Measurements from ENCODE around the gene MGRN1. TPM values are rescaled to one million over a fixed set of nuclear protein-coding genes. Genes with fewer than 3 reads are reported as not detected.

Gene MGRN1
- total RNA-seq, 1 donor from 2014 or later: 40.8 TPM

DNA sequence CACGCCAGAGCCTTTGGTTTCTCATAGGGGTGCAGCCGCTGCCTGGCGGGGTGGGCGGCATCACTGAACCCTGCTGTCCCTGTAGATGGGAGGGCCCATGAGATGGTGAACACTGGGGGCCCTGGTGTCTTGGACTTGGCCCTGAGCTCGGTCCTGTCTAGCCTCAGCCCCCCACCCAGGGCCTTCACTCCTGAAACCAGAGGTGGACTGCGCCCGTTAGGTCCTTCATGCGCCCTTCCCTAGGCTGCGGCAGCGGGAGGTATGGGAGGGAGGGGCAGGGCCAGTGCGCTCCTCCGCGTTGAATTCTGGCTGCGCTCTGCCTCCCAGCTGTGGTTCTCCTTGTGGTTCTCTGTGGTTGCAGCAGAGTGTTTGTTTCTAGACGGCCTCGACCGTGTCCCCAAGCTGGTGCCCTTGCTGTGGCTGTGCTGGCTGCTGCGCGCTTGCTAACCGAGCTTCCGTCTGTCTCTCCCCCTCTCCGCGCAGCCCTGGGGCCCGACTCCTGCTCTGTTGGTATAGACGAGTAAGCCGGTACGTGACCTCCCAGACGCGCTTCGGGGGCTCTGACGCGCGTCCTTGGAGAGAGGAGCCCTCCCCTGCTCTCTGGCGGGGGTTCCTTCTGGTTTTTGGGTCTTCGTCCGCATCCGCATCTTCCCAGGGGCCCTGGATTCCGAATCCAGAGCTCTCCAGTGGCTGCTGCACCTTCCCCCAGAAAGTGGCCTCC is 61.3 kb downstream of the MGRN1 start:
- peaks cover 6% of the 10 kb centered on the region for H3K4me1 ChIP-seq
- H3K36me3 ChIP-seq: peaks cover 0 to 59% of the 10 kb centered on the region in 2 donors
- H3K27ac ChIP-seq: no peak overlapping the region
- no peak overlapping the region for H3K4me3 ChIP-seq
- H3K27me3 ChIP-seq: no peaks in the 10 kb centered on the region
- TF ChIP-seq POLR2AphosphoS5 (IDR thresholded peaks at IDR 0.05; ENCODE audit: insufficient read depth in 1 of 2, low read depth in 1 of 2): no peak
- TF ChIP-seq, protein P1, sequence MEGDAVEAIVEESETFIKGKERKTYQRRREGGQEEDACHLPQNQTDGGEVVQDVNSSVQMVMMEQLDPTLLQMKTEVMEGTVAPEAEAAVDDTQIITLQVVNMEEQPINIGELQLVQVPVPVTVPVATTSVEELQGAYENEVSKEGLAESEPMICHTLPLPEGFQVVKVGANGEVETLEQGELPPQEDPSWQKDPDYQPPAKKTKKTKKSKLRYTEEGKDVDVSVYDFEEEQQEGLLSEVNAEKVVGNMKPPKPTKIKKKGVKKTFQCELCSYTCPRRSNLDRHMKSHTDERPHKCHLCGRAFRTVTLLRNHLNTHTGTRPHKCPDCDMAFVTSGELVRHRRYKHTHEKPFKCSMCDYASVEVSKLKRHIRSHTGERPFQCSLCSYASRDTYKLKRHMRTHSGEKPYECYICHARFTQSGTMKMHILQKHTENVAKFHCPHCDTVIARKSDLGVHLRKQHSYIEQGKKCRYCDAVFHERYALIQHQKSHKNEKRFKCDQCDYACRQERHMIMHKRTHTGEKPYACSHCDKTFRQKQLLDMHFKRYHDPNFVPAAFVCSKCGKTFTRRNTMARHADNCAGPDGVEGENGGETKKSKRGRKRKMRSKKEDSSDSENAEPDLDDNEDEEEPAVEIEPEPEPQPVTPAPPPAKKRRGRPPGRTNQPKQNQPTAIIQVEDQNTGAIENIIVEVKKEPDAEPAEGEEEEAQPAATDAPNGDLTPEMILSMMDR (IDR thresholded peaks at IDR 0.05): no peak
- TF ChIP-seq POLR2A (IDR thresholded peaks at IDR 0.05): no peak
- intact Hi-C loops (cut with DNase I): no loop called here
- H3K9me3 ChIP-seq: no peaks in the 10 kb centered on the region
- no peak for DNase-seq (ENCODE audit: extremely low spot score in 2 of 2)

DNA sequence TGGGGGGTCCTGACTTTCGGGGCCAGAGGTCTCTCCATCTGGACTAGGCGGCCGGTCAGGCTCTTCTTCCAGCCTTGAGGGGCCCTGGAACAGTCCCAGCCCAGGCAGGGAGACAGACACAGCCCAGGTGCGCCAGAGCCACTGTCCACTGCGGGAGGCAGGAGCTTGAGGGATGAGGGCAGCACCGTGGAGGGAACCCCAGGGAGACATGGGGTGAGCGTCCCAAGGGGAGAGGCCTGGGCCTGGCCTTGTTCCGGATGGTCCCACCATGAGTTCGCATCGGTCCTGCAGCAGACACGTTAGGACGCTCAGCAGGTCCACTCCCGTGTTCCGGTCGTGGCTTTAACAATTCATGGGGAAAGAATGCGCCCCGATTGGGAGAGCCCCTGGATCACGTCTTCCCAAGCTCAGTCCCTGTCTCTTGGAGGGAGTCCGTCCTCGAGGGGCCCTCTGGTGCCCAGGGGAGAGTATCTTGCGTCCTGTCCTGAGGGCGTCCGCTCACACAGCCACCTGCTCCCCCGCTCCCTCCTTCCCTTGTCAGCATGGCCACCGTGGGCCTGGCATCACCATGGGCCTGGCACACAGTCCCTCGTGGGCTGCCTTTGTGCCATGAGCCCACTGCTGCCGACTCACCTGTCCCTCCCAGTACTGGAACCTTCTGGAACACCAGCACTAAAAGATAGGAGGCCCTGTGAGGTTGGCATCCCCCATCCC is 62.0 kb downstream of the MGRN1 start:
- TF ChIP-seq POLR2AphosphoS5 (IDR thresholded peaks at IDR 0.05; ENCODE audit: insufficient read depth in 1 of 2, low read depth in 1 of 2) (no peak), POLR2A (IDR thresholded peaks at IDR 0.05) (no peak)
- TF ChIP-seq, protein P1 (IDR thresholded peaks at IDR 0.05): no peak
- no peaks in the 10 kb centered on the region for H3K27me3 ChIP-seq
- H3K4me1 ChIP-seq: no peaks in the 10 kb centered on the region
- intact Hi-C loops (cut with DNase I): no loop called here
- H3K9me3 ChIP-seq: no peaks in the 10 kb centered on the region
- no peak overlapping the region for H3K4me3 ChIP-seq
- no peak overlapping the region for H3K27ac ChIP-seq
- H3K36me3 ChIP-seq: peaks cover 0 to 59% of the 10 kb centered on the region in 2 donors
- DNase-seq (ENCODE audit: extremely low spot score in 2 of 2): no peak

DNA sequence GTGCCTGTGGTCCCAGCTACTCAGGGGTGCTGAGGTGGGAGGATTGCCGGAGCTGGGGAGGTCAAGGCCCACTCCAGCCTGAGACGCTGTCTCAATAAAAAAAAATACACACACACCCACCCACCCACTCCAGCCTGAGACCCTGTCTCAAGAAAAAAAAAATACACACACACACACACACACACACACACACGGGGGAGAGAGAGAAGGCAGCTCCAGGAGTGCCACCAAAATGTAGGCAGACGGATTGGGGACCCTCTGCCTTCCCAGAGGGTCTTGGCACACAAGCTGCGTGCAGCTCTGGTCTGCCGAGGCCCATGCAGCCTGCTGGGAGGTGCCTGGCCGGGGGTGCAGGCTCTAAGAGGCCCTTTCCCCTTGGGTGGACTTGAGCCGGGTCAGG is 62.8 kb downstream of the MGRN1 start:
- Histone ChIP-seq H3K27me3 (no peaks in the 10 kb centered on the region), H3K4me1 (peaks cover 2% of the 10 kb centered on the region), H3K27ac (no peak overlapping the region), H3K36me3 (peaks cover 0 to 53% of the 10 kb centered on the region in 2 donors), H3K9me3 (no peaks in the 10 kb centered on the region), H3K4me3 (no peak overlapping the region)
- TF ChIP-seq POLR2A (IDR thresholded peaks at IDR 0.05) (no peak), POLR2AphosphoS5 (IDR thresholded peaks at IDR 0.05; ENCODE audit: insufficient read depth in 1 of 2, low read depth in 1 of 2) (no peak)
- TF ChIP-seq, protein P1 (IDR thresholded peaks at IDR 0.05): no peak
- DNase-seq (ENCODE audit: extremely low spot score in 2 of 2): no peak
- intact Hi-C loops (cut with DNase I): no loop called here

DNA sequence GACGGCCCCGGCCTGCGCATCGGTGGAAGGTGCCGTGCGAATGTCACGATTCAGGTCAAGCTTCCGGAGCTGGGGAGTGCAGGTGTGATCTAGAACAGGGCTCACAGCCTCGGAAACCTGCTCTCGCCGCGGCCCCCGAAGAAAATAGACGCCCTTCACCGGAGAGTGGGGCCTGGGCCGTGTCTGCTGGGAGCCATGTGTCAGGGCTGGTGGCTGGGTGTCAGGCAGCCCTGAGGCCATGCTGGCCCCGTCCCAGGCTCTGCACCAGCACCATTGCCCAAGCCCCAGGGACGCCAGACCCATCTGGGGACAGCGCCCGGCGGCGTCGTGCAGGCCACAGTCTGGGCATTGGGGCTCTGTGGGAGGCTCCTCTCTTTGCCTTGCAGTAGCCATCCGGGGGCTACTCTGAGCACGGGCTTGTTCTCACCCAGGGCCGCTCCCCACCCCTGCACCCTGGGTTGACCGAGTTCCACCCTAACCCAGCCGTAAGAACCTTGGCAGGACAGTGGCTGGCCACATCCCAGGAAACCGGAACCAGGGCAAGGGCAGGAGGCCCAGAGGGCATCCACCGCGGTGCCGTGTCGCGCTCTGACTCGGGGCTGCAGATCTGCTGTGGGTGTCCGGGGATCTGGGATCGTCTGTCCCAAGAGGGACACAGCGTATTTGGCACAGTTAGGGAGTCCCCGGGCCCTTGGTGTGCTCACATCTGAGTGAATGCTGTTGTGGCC is 63.5 kb downstream of the MGRN1 start:
- Histone ChIP-seq H3K36me3 (peaks cover 0 to 48% of the 10 kb centered on the region in 2 donors), H3K27me3 (no peaks in the 10 kb centered on the region), H3K4me1 (peaks cover 9% of the 10 kb centered on the region), H3K9me3 (no peaks in the 10 kb centered on the region), H3K27ac (no peak overlapping the region), H3K4me3 (no peak overlapping the region)
- intact Hi-C loops (cut with DNase I): no loop called here
- no peak for DNase-seq (ENCODE audit: extremely low spot score in 2 of 2)
- TF ChIP-seq POLR2A (IDR thresholded peaks at IDR 0.05): no peak
- TF ChIP-seq POLR2AphosphoS5 (IDR thresholded peaks at IDR 0.05; ENCODE audit: insufficient read depth in 1 of 2, low read depth in 1 of 2): no peak
- TF ChIP-seq, protein P1 (IDR thresholded peaks at IDR 0.05): no peak
